SW 1271 (cell line): ENCODE measurements around the gene SERINC5.
"Not testable (repeated sequence)": the region's sequence is repeated elsewhere in the genome, so short reads cannot be mapped to it uniquely, and the experiment has no call there.

Experiments used
- DNase-seq, 2 experiments: peaks; one replicate each; lab custom pipeline; 2025; lab: John Stamatoyannopoulos, UW

Gene SERINC5

GRCh38 chr5:80227979-80228596 is 27.8 kb downstream of the SERINC5 start:
- no peak for DNase-seq

- no peak for DNase-seq
These were observed 29.9 kb downstream of the SERINC5 start for GRCh38 chr5:80225934-80226326.

- DNase-seq = no peak
These were observed 30.5 kb downstream of the SERINC5 start for GRCh38 chr5:80225189-80225933.

- DNase-seq = no peak
These were observed 32.3 kb downstream of the SERINC5 start for GRCh38 chr5:80223561-80223960.

- DNase-seq = no peak
These were observed 35.5 kb downstream of the SERINC5 start for GRCh38 chr5:80220245-80220897.

GRCh38 chr5:80219391-80219790 is 36.5 kb downstream of the SERINC5 start:
- no peak for DNase-seq

- no peak for DNase-seq
These were observed 38.2 kb downstream of the SERINC5 start for GRCh38 chr5:80217667-80218066.

- no peak for DNase-seq
These were observed 38.9 kb downstream of the SERINC5 start for GRCh38 chr5:80216753-80217596.

GRCh38 chr5:80216096-80216495 is 39.8 kb downstream of the SERINC5 start:
- no peak for DNase-seq

GRCh38 chr5:80215523-80215922 is 40.3 kb downstream of the SERINC5 start:
- no peak for DNase-seq

GRCh38 chr5:80213466-80213865 is 42.4 kb downstream of the SERINC5 start:
- no peak for DNase-seq

- no peak for DNase-seq
These were observed 43.6 kb downstream of the SERINC5 start for GRCh38 chr5:80212171-80212667.

- no peak for DNase-seq
These were observed 44.5 kb downstream of the SERINC5 start for GRCh38 chr5:80211327-80211726.

GRCh38 chr5:80210014-80210413 is 45.8 kb downstream of the SERINC5 start:
- no peak for DNase-seq

- DNase-seq = no peak
These were observed 47.5 kb downstream of the SERINC5 start for GRCh38 chr5:80208381-80208780.

- no peak for DNase-seq
These were observed 48.0 kb downstream of the SERINC5 start for GRCh38 chr5:80207832-80208231.

- DNase-seq = no peak
These were observed 49.6 kb downstream of the SERINC5 start for GRCh38 chr5:80206282-80206681.

GRCh38 chr5:80205846-80206245 is 50.0 kb downstream of the SERINC5 start:
- no peak for DNase-seq

GRCh38 chr5:80204808-80205614 is 50.8 kb downstream of the SERINC5 start:
- DNase-seq = no peak

- not testable (repeated sequence) for DNase-seq
These were observed 54.1 kb downstream of the SERINC5 start for GRCh38 chr5:80201763-80202162.

GRCh38 chr5:80198920-80199319 is 56.9 kb downstream of the SERINC5 start:
- DNase-seq = no peak
